Body of pancreas (tissue), 4 donors: ENCODE data around the gene KRTAP4-12. TPM values are rescaled to one million over a fixed set of nuclear protein-coding genes. Genes with fewer than 3 reads are reported as not detected.
"Not testable (repeated sequence)": the region's sequence is repeated elsewhere in the genome, so short reads cannot be mapped to it uniquely, and the experiment has no call there.

Experiments used
- ATAC-seq: fragments of 150-250 bp; one replicate; pipeline ENCODE4 v1.9.1; 2016
- DNase-seq, 4 donors: peaks; one replicate each; pipeline ENCODE4 v3.0.0-alpha.2; 2019
- H3K27ac ChIP-seq, 4 donors: fragments of 200-600 bp; sonication (generic); 1 replicate in 3 of 4; 2 replicates in 1 of 4; pipeline versions ENCODE4 v1.5.1 to v1.6.1; 2016 to 2019; ENCODE audit warnings: mild to moderate bottlenecking in 1 of 4, mixed read lengths in 1 of 4, moderate library complexity in 1 of 4
- H3K27me3 ChIP-seq, 2 donors: fragments of 200-600 bp; sonication (generic); one replicate each; pipeline ENCODE4 v1.6.0; 2016; ENCODE audit warnings: mild to moderate bottlenecking in 1 of 2
- H3K36me3 ChIP-seq, 2 donors: fragments of 200-600 bp; sonication (generic); replicated peaks in 1 of 2; 2 replicates each; pipeline ENCODE4 v1.5.1; 2016; ENCODE audit warnings: low read depth in 2 of 2; ENCODE audit not compliant: insufficient read depth in 1 of 2
- H3K4me1 ChIP-seq: fragments of 200-600 bp; sonication (generic); one replicate; pipeline ENCODE4 v1.6.0; 2016
- H3K4me3 ChIP-seq, 2 donors: fragments of 200-600 bp; sonication (generic); 1 replicate in 1 of 2; 2 replicates in 1 of 2; pipeline ENCODE4 v1.5.1; 2016 to 2019
- H3K9me3 ChIP-seq, 3 donors: fragments of 200-600 bp; sonication (generic); 1 replicate in 2 of 3; 2 replicates in 1 of 3; pipeline ENCODE4 v1.5.1; 2016
- POLR2A ChIP-seq, 3 donors: fragments of 450-650 bp; IDR thresholded peaks; one replicate each; pipeline ENCODE4 v1.6.1; 2016; ENCODE audit warnings: antibody characterized with exemption in 3 of 3, mild to moderate bottlenecking in 2 of 3
- WGBS, 2 donors: methylation state at CpG; one replicate each; pipeline ENCODE4 v1.1.5; 2017; 5-methylcytosine and 5-hydroxymethylcytosine counted together
- intact Hi-C: fragments of 100-400 bp; cut with DNase I; formaldehyde crosslinking; loops from one replicate; pipeline ENCODE4 v1.15.1; 2023
- total RNA-seq, 2 donors: library from RNA; depleted of rRNA; stranded (reverse); fragments of >200 nt; gene quantifications; one replicate each; pipeline ENCODE4 v1.1.0, GENCODE V29; 2016
- TF ChIP-seq, protein P1 (sequence below), 7 experiments: fragments of 450-650 bp in 4 of 7; fragments of 200-600 bp in 3 of 7; sonication (generic) in 3 of 7; IDR thresholded peaks; one replicate each; pipeline ENCODE4 v1.5.1; 2016 to 2019; ENCODE audit warnings: antibody characterized with exemption in 7 of 7

KRTAP4-12 gene
- not detected for total RNA-seq

GRCh38 chr17:41123991-41124371, at the start of gene KRTAP4-12:
Gene KRTAP4-12, minus strand, starts transcription at chr17:41124182. Its CDS starts 60 bp downstream, at chr17:41124122.
- H3K4me1 ChIP-seq, ATAC-seq, H3K27me3 ChIP-seq, DNase-seq, H3K9me3 ChIP-seq, H3K4me3 ChIP-seq, H3K36me3 ChIP-seq, intact Hi-C loops, H3K27ac ChIP-seq: not testable (repeated sequence)
- 68 to 71% methylated on average over 3 of the region's 3 CpGs for WGBS, 2 donors

DNA sequence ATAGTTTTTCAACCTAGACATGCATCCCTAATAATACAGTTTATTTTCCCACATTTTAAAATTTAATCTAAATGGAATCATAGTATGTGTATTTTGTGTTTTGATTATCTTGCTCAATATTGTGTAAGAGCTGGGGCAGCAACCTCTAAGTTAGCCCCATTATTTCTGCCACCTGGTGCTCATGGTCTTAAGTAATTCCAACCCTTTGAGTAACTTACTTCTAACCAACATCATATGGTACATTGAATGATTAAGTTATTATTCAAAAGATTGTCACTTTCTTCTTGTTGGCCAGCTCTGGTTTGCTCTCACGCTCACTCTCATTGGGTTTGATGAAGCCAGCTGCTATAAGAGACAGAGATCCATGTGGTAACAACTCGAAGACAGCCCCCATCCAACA, 47.9 kb upstream of the KRTAP4-12 start:
- TF ChIP-seq POLR2A (IDR thresholded peaks at IDR 0.05), result no peak
- TF ChIP-seq, protein P1, sequence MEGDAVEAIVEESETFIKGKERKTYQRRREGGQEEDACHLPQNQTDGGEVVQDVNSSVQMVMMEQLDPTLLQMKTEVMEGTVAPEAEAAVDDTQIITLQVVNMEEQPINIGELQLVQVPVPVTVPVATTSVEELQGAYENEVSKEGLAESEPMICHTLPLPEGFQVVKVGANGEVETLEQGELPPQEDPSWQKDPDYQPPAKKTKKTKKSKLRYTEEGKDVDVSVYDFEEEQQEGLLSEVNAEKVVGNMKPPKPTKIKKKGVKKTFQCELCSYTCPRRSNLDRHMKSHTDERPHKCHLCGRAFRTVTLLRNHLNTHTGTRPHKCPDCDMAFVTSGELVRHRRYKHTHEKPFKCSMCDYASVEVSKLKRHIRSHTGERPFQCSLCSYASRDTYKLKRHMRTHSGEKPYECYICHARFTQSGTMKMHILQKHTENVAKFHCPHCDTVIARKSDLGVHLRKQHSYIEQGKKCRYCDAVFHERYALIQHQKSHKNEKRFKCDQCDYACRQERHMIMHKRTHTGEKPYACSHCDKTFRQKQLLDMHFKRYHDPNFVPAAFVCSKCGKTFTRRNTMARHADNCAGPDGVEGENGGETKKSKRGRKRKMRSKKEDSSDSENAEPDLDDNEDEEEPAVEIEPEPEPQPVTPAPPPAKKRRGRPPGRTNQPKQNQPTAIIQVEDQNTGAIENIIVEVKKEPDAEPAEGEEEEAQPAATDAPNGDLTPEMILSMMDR (IDR thresholded peaks at IDR 0.05), result no peak
- no peak overlapping the region for H3K27ac ChIP-seq
- intact Hi-C loops, result no loop called here

DNA sequence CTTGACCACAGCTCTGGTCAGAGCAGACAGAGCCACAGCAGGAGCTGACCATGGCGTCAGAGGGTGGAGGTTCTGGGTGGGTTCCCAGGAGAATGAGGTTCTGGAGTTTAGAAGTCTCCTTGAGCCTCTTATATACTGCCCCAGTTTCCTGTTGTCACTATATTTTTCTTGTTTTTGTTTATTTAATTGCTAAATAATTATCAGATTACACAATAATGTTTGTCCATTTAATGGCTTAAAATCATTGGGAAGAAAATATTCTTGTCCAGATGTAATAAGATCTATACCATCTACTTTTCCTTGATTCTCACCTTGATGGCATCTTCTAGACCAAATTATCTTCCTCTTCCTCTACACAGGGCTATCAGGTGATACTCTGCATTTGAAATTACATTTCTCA, 44.1 kb upstream of the KRTAP4-12 start, which contains the start of gene KRTAP4-3:
Gene KRTAP4-3 (minus strand): TSS at position 101 of the 400 bp plus-strand sequence. CDS start 49 bp downstream, at position 52.
- 58 to 70% methylated on average over 1 of the region's 1 CpG for WGBS, 2 donors
- no peak within 1 kb of the TSS for H3K4me3 ChIP-seq
- no peak within 1 kb of the TSS for H3K27ac ChIP-seq
- ATAC-seq (no peak), DNase-seq (no peak)
- no peaks in the 10 kb centered on the region for H3K4me1 ChIP-seq
- no peaks in the 10 kb centered on the region for H3K9me3 ChIP-seq
- H3K27me3 ChIP-seq, result no peaks in the 10 kb centered on the region
- H3K36me3 ChIP-seq, result no peaks in the 10 kb centered on the region
- intact Hi-C loops, result no loop called here
- no peak for TF ChIP-seq POLR2A (IDR thresholded peaks at IDR 0.05)
- TF ChIP-seq, protein P1 (IDR thresholded peaks at IDR 0.05), result no peak

More for the DNA sequence above, 47.9 kb upstream of the KRTAP4-12 start:
- 60 to 74% methylated on average over 2 of the region's 2 CpGs for WGBS, 2 donors
- H3K4me3 ChIP-seq, result no peak overlapping the region
- H3K27me3 ChIP-seq, result no peaks in the 10 kb centered on the region
- no peaks in the 10 kb centered on the region for H3K9me3 ChIP-seq
- no peaks in the 10 kb centered on the region for H3K4me1 ChIP-seq
- H3K36me3 ChIP-seq, result no peaks in the 10 kb centered on the region
- no peak for ATAC-seq
- no peak for DNase-seq

- Histone ChIP-seq H3K4me3 (no peak overlapping the region), H3K4me1 (no peaks in the 10 kb centered on the region), H3K27ac (no peak overlapping the region), H3K36me3 (no peaks in the 10 kb centered on the region), H3K9me3 (no peaks in the 10 kb centered on the region), H3K27me3 (no peaks in the 10 kb centered on the region)
- ATAC-seq (no peak), DNase-seq (no peak)
- TF ChIP-seq, protein P1 (IDR thresholded peaks at IDR 0.05), result no peak
- TF ChIP-seq POLR2A (IDR thresholded peaks at IDR 0.05), result no peak
- 63 to 65% methylated on average over 3 to 7 of the region's 7 CpGs for WGBS, 2 donors
- intact Hi-C loops, result no loop called here
These were observed 43.6 kb upstream of the KRTAP4-12 start for GRCh38 chr17:41167561-41167960.

DNA sequence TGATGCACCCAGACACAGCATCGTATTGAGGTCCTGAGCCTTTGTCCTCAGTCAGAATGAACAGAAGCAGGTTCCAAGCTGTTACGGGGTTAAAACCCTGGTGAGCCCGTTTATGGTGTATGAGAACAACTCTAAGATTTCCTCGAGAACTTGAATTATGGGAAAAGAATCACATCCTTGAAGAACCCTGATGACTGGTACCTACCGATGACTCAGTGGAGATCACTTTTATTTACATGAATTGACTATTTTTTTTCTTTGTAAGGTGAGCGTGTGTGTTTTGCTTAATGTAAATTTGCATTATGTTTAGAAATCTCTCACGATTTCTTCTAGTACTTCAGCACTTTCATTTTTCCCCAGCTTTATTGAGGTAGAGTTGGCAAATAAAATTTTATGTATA, 39.8 kb upstream of the KRTAP4-12 start:
- Histone ChIP-seq H3K36me3 (no peaks in the 10 kb centered on the region), H3K27me3 (no peaks in the 10 kb centered on the region), H3K27ac (no peak overlapping the region), H3K9me3 (no peaks in the 10 kb centered on the region), H3K4me3 (no peak overlapping the region), H3K4me1 (no peaks in the 10 kb centered on the region)
- no peak for TF ChIP-seq POLR2A (IDR thresholded peaks at IDR 0.05)
- TF ChIP-seq, protein P1 (IDR thresholded peaks at IDR 0.05), result no peak
- 53 to 60% methylated on average over 7 of the region's 7 CpGs for WGBS, 2 donors
- DNase-seq, result no peak
- intact Hi-C loops, result no loop called here
- no peak for ATAC-seq
